Activated B cell treated with CpG ODN at 0.5 μM for 24 hours (primary cell): ENCODE measurements around the gene ARAP3. TPM values are rescaled to one million over a fixed set of nuclear protein-coding genes. Genes with fewer than 3 reads are reported as not detected.
A peak's percentile ranks its signal among the peaks of the same experiment; 100 is the strongest.
"Not testable (repeated sequence)": the region's sequence is repeated elsewhere in the genome, so short reads cannot be mapped to it uniquely, and the experiment has no call there.

Experiments
- ATAC-seq: fragments of 200-7000 bp; cut with Tn5 transposase; one replicate; pipeline ENCODE4 v1.10.0; 2021; ENCODE audit warnings: low read depth, mild to moderate bottlenecking, moderate library complexity
- CTCF ChIA-PET: fragments of 350-600 bp; sonication (Branson Sonifier 250); formaldehyde crosslinking; loops from one replicate; lab custom pipeline; 2021; ENCODE audit warnings: antibody characterized with exemption; lab: Charles Lee
- POLR2A ChIA-PET: fragments of 350-600 bp; sonication (Branson Sonifier 250); formaldehyde crosslinking; loops from one replicate; lab custom pipeline; 2021; ENCODE audit warnings: antibody characterized with exemption; lab: Charles Lee
- DNase-seq: peaks from one replicate; pipeline ENCODE4 v3.0.0; 2022
- H3K27ac Mint-ChIP-seq: one replicate; pipeline ENCODE4 v1.8.0; 2020; ENCODE audit warnings: mixed read lengths
- H3K27me3 Mint-ChIP-seq: one replicate; pipeline ENCODE4 v1.8.0; 2021; ENCODE audit warnings: mixed read lengths
- H3K36me3 Mint-ChIP-seq: one replicate; pipeline ENCODE4 v1.8.0; 2021; ENCODE audit warnings: low read depth, mixed read lengths
- H3K4me1 Mint-ChIP-seq: one replicate; pipeline ENCODE4 v1.8.0; 2021; ENCODE audit warnings: mixed read lengths
- H3K4me3 Mint-ChIP-seq: one replicate; pipeline ENCODE4 v1.8.0; 2020; ENCODE audit warnings: mild to moderate bottlenecking, mixed read lengths
- H3K9me3 Mint-ChIP-seq: one replicate; pipeline ENCODE4 v1.8.0; 2020; ENCODE audit warnings: mixed read lengths
- CTCF ChIP-seq: fragments of 200-600 bp; IDR thresholded peaks from one replicate; pipeline ENCODE4 v1.8.0; 2022; ENCODE audit warnings: antibody characterized with exemption, mild to moderate bottlenecking
- intact Hi-C: fragments of 100-400 bp; cut with micrococcal nuclease; formaldehyde crosslinking; loops from one replicate; pipeline ENCODE4 v1.15.1; 2024
- total RNA-seq: library from RNA; stranded (reverse); gene quantifications from 2 replicates; pipeline ENCODE4 v1.2.3, GENCODE V29; 2022

Gene ARAP3
- total RNA-seq: 0.44 and 0.49 TPM in 2 replicates

- TF ChIP-seq CTCF: no peak
- Mint-ChIP-seq H3K9me3 (no peaks in the 10 kb centered on the region), H3K27ac (no peak within 1 kb of the TSS), H3K4me1 (peaks cover 23% of the 10 kb centered on the region), H3K4me3 (peak within 1 kb of the TSS; percentile 79), H3K27me3 (peaks cover 3% of the 10 kb centered on the region), H3K36me3 (no peaks in the 10 kb centered on the region)
- ChIA-PET CTCF (interaction anchor here (1.6 kb wide), 1 partner anchor 287 kb away, joined by 4 read pairs; the partner anchor contains the start of gene RNF14), POLR2A (interaction anchor here (0.7 to 1.9 kb wide), 4 partner anchors 31 to 287 kb away, joined by 3 to 15 read pairs (median 6); partner anchors contain the start of genes DELE1, FCHSD1 and RNF14)
- ATAC-seq: peak; percentile 81
- intact Hi-C loops: loop anchor here (2.0 kb wide), 1 partner anchor 31 kb away; the partner anchor contains the start of gene FCHSD1
- DNase-seq: peak; percentile 50
These were observed at the start of gene ARAP3 for GRCh38 chr5:141681695-141682641. ARAP3 (minus strand) TSS chr5:141682230; CDS start chr5:141680486, 1,744 bp downstream.

- DNase-seq (no peak), ATAC-seq (no peak)
- CTCF ChIA-PET: no interaction called here
- intact Hi-C loops: no loop called here
- peaks cover 20% of the 10 kb centered on the region for H3K27me3 Mint-ChIP-seq
- TF ChIP-seq CTCF: no peak
- no peak overlapping the region for H3K27ac Mint-ChIP-seq
- no peaks in the 10 kb centered on the region for H3K9me3 Mint-ChIP-seq
- H3K4me1 Mint-ChIP-seq: no peaks in the 10 kb centered on the region
- H3K36me3 Mint-ChIP-seq: no peaks in the 10 kb centered on the region
- no peak overlapping the region for H3K4me3 Mint-ChIP-seq
- POLR2A ChIA-PET: no interaction called here
These were observed 47.5 kb upstream of the ARAP3 start for GRCh38 chr5:141729387-141730006.

- H3K4me1 Mint-ChIP-seq: no peaks in the 10 kb centered on the region
- H3K27me3 Mint-ChIP-seq: peaks cover 23% of the 10 kb centered on the region
- H3K27ac Mint-ChIP-seq: no peak overlapping the region
- H3K9me3 Mint-ChIP-seq: no peaks in the 10 kb centered on the region
- TF ChIP-seq CTCF: no peak
- CTCF ChIA-PET: interaction anchor here (0.6 kb wide), 1 partner anchor 274 kb away, joined by 4 read pairs; no protein-coding TSS in a partner anchor
- H3K36me3 Mint-ChIP-seq: no peaks in the 10 kb centered on the region
- no peak for DNase-seq
- H3K4me3 Mint-ChIP-seq: no peak overlapping the region
- no peak for ATAC-seq
- POLR2A ChIA-PET: no interaction called here
- intact Hi-C loops: no loop called here
These were observed 43.9 kb upstream of the ARAP3 start for GRCh38 chr5:141725891-141726290.

GRCh38 chr5:141725174-141725573 lies 43.1 kb upstream of the ARAP3 start:
- H3K4me3 Mint-ChIP-seq, H3K4me1 Mint-ChIP-seq, CTCF ChIA-PET, POLR2A ChIA-PET, DNase-seq, ATAC-seq, intact Hi-C loops, H3K36me3 Mint-ChIP-seq, H3K27ac Mint-ChIP-seq, H3K9me3 Mint-ChIP-seq: not testable (repeated sequence)
- H3K27me3 Mint-ChIP-seq: peaks cover 17% of the 10 kb centered on the region

GRCh38 chr5:141722266-141722665 lies 40.2 kb upstream of the ARAP3 start:
- TF ChIP-seq CTCF: no peak
- CTCF ChIA-PET: no interaction called here
- Mint-ChIP-seq H3K9me3 (no peaks in the 10 kb centered on the region), H3K4me1 (no peaks in the 10 kb centered on the region), H3K4me3 (no peak overlapping the region), H3K36me3 (no peaks in the 10 kb centered on the region), H3K27ac (no peak overlapping the region), H3K27me3 (peaks cover 10% of the 10 kb centered on the region)
- DNase-seq (no peak), ATAC-seq (no peak)
- intact Hi-C loops: no loop called here
- POLR2A ChIA-PET: no interaction called here
